Measurements from ENCODE around the gene SEMA3A.

Gene SEMA3A

GRCh38 chr7:84188786-84189405 is 5.7 kb downstream of the SEMA3A start:
- Histone ChIP-seq H3K36me3 (no peaks in the 10 kb centered on the region), H3K27me3 (no peaks in the 10 kb centered on the region), H3K4me3 (no peak overlapping the region), H3K27ac (no peak overlapping the region), H3K9me3 (no peaks in the 10 kb centered on the region), H3K4me1 (no peaks in the 10 kb centered on the region)
- TF ChIP-seq CTCF (IDR thresholded peaks at IDR 0.05): no peak
- DNase-seq: no peak
- intact Hi-C loops (cut with DNase I; ENCODE audit: low total_unique reads): no loop called here

GRCh38 chr7:84187813-84188510 is 6.6 kb downstream of the SEMA3A start:
- intact Hi-C loops (cut with DNase I; ENCODE audit: low total_unique reads): no loop called here
- H3K27me3 ChIP-seq: no peaks in the 10 kb centered on the region
- no peaks in the 10 kb centered on the region for H3K9me3 ChIP-seq
- H3K27ac ChIP-seq: no peak overlapping the region
- no peak for DNase-seq
- no peak overlapping the region for H3K4me3 ChIP-seq
- H3K36me3 ChIP-seq: no peaks in the 10 kb centered on the region
- H3K4me1 ChIP-seq: no peaks in the 10 kb centered on the region
- no peak for TF ChIP-seq CTCF (IDR thresholded peaks at IDR 0.05)

GRCh38 chr7:84187087-84187805 is 7.3 kb downstream of the SEMA3A start:
- Histone ChIP-seq H3K4me3 (no peak overlapping the region), H3K27ac (no peak overlapping the region), H3K27me3 (no peaks in the 10 kb centered on the region), H3K9me3 (no peaks in the 10 kb centered on the region), H3K4me1 (no peaks in the 10 kb centered on the region), H3K36me3 (no peaks in the 10 kb centered on the region)
- intact Hi-C loops (cut with DNase I; ENCODE audit: low total_unique reads): no loop called here
- TF ChIP-seq CTCF (IDR thresholded peaks at IDR 0.05): no peak
- DNase-seq: no peak

GRCh38 chr7:84183741-84184140 is 10.8 kb downstream of the SEMA3A start:
- H3K27me3 ChIP-seq: no peaks in the 10 kb centered on the region
- no peak for TF ChIP-seq CTCF (IDR thresholded peaks at IDR 0.05)
- no peaks in the 10 kb centered on the region for H3K4me1 ChIP-seq
- no peaks in the 10 kb centered on the region for H3K36me3 ChIP-seq
- no peak overlapping the region for H3K4me3 ChIP-seq
- H3K9me3 ChIP-seq: no peaks in the 10 kb centered on the region
- H3K27ac ChIP-seq: no peak overlapping the region
- no peak for DNase-seq
- intact Hi-C loops (cut with DNase I; ENCODE audit: low total_unique reads): no loop called here

- no peaks in the 10 kb centered on the region for H3K9me3 ChIP-seq
- no peak overlapping the region for H3K4me3 ChIP-seq
- no peaks in the 10 kb centered on the region for H3K4me1 ChIP-seq
- no peaks in the 10 kb centered on the region for H3K36me3 ChIP-seq
- no peak overlapping the region for H3K27ac ChIP-seq
- no peaks in the 10 kb centered on the region for H3K27me3 ChIP-seq
- TF ChIP-seq CTCF (IDR thresholded peaks at IDR 0.05): no peak
- no peak for DNase-seq
- intact Hi-C loops (cut with DNase I; ENCODE audit: low total_unique reads): no loop called here
Measured at GRCh38 chr7:84182301-84182700, 12.3 kb downstream of the SEMA3A start.
